ENCODE measurements around the gene XRCC6. TPM values are rescaled to one million over a fixed set of nuclear protein-coding genes. Genes with fewer than 3 reads are reported as not detected.

XRCC6 gene
- total RNA-seq, 6 experiments from 2014 or later = 324 to 395 (median 373) TPM

GRCh38 chr22:41697126-41697775 lies 76.2 kb downstream of the XRCC6 start:
- Mint-ChIP-seq H3K27me3 (ENCODE audit: insufficient read depth) (no peaks in the 10 kb centered on the region), H3K4me3 (peak overlapping the region; percentile 40; the same call in 1 of the 2 replicates), H3K4me1 (ENCODE audit: low read depth) (no peaks in the 10 kb centered on the region), H3K36me3 (ENCODE audit: low read depth) (no peaks in the 10 kb centered on the region), H3K9me3 (no peaks in the 10 kb centered on the region), H3K27ac (peak overlapping the region; percentile 80)
- TF ChIP-seq CTCF (IDR thresholded peaks at IDR 0.05) = peak; percentile 100
- DNase-seq = peak; percentile 74

- Mint-ChIP-seq H3K4me1 (ENCODE audit: low read depth) (no peaks in the 10 kb centered on the region), H3K9me3 (no peaks in the 10 kb centered on the region), H3K4me3 (no peak within 1 kb of the TSS), H3K27ac (no peak within 1 kb of the TSS), H3K27me3 (ENCODE audit: insufficient read depth) (peaks cover 7% of the 10 kb centered on the region), H3K36me3 (ENCODE audit: low read depth) (no peaks in the 10 kb centered on the region)
- TF ChIP-seq CTCF (IDR thresholded peaks at IDR 0.05) = no peak
- no peak for DNase-seq
Measured at GRCh38 chr22:41699264-41700107, 78.4 kb downstream of the XRCC6 start, which contains the start of gene MEI1. TSS of gene MEI1 (plus strand) at chr22:41699503. CDS start at chr22:41699539, 36 bp downstream.

- no peak for DNase-seq
- no peaks in the 10 kb centered on the region for H3K9me3 Mint-ChIP-seq
- peaks cover 7% of the 10 kb centered on the region for H3K27me3 Mint-ChIP-seq (ENCODE audit: insufficient read depth)
- H3K4me3 Mint-ChIP-seq = no peak overlapping the region
- TF ChIP-seq CTCF (IDR thresholded peaks at IDR 0.05) = no peak
- no peaks in the 10 kb centered on the region for H3K36me3 Mint-ChIP-seq (ENCODE audit: low read depth)
- no peak overlapping the region for H3K27ac Mint-ChIP-seq
- H3K4me1 Mint-ChIP-seq (ENCODE audit: low read depth) = no peaks in the 10 kb centered on the region
Measured at GRCh38 chr22:41700108-41700364, 78.9 kb downstream of the XRCC6 start.

- DNase-seq = no peak
- H3K4me1 Mint-ChIP-seq (ENCODE audit: low read depth) = no peaks in the 10 kb centered on the region
- H3K27me3 Mint-ChIP-seq (ENCODE audit: insufficient read depth) = peaks cover 16% of the 10 kb centered on the region
- H3K9me3 Mint-ChIP-seq = no peaks in the 10 kb centered on the region
- no peak overlapping the region for H3K27ac Mint-ChIP-seq
- H3K4me3 Mint-ChIP-seq = no peak overlapping the region
- no peak for TF ChIP-seq CTCF (IDR thresholded peaks at IDR 0.05)
- H3K36me3 Mint-ChIP-seq (ENCODE audit: low read depth) = no peaks in the 10 kb centered on the region
Measured at GRCh38 chr22:41702763-41703162, 81.7 kb downstream of the XRCC6 start.

GRCh38 chr22:41709341-41709740 lies 88.2 kb downstream of the XRCC6 start:
- Mint-ChIP-seq H3K4me1 (ENCODE audit: low read depth) (no peaks in the 10 kb centered on the region), H3K27me3 (ENCODE audit: insufficient read depth) (peaks cover 26% of the 10 kb centered on the region), H3K27ac (no peak overlapping the region), H3K9me3 (no peaks in the 10 kb centered on the region), H3K4me3 (no peak overlapping the region), H3K36me3 (ENCODE audit: low read depth) (no peaks in the 10 kb centered on the region)
- TF ChIP-seq CTCF (IDR thresholded peaks at IDR 0.05) = no peak
- DNase-seq = no peak

All from HFFc6 (cell line).